Epithelial cell of prostate (primary cell): ENCODE measurements around the gene FMN2.
"Not testable (repeated sequence)": the region's sequence is repeated elsewhere in the genome, so short reads cannot be mapped to it uniquely, and the experiment has no call there.

ENCODE experiments used
- DNase-seq: peaks from one replicate; pipeline ENCODE4 v3.0.0-alpha.2; 2011; ENCODE audit warnings: low read depth, low spot score
- H3K27ac ChIP-seq: fragments of 450-650 bp; 2 replicates; pipeline ENCODE4 v1.5.1; 2017; ENCODE audit warnings: mild to moderate bottlenecking

Gene FMN2

GRCh38 chr1:240128366-240128765, 36.7 kb downstream of the FMN2 start:
- no peak for DNase-seq
- H3K27ac ChIP-seq, result no peak overlapping the region

DNA sequence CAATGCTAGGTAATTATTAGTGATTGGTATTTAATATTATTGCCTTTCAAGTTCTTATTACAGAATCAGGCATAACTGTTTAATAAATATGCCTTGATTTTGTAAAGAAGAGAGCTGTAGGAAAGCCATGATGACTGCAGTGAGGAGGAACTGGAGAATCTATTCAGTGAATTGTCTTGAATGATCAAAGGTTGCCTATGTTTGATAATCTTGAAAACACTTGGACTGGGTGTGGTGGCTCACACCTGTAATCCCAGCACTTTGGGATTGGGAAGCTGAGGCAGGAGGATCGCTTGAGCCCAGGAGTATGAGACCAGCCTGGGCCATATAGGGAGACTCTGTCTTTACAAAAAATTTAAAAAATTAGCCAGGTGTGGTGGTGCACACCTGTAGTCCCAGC, 42.4 kb downstream of the FMN2 start:
- DNase-seq, result no peak
- no peak overlapping the region for H3K27ac ChIP-seq

DNA sequence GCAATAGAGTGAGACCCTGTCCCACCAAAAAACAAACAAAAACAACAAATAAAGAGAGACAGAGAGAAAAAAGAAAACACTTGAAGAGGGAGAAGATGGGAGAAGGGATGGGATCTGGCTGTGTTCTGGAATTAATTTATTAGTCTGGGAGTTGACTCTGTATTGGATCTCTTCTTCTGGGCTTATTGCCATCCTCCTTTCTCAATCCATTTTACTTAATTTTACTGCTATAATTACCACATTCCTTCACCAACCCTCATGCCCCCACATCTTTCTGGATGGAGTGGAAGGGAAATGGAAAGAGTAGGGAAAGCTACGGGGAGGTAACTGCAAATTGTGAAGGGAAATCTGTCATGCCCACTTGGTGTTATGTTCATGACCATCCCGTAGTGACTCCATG, 42.9 kb downstream of the FMN2 start:
- no peak overlapping the region for H3K27ac ChIP-seq
- no peak for DNase-seq

GRCh38 chr1:240136402-240136801, 44.7 kb downstream of the FMN2 start:
- no peak for DNase-seq
- H3K27ac ChIP-seq, result no peak overlapping the region

DNA sequence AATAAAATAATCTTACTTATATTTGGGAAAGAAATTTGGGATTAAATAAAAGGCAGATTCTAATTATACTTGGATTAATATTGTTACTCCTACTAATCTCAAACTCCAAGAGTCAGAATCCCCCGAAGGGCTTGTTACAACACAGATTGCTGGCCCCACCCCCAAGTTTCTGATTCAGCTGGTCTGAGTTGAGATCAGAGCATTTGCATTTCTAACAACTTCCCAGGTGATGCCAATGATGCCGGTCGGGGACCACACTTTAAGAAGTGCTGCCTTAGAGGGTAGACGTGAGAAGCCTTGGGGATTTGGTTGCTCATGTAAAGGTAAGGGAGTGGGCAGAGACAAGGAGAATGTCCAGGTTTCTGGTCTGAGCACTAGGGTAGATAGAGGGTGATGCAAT, 47.2 kb downstream of the FMN2 start:
- H3K27ac ChIP-seq, result no peak overlapping the region
- DNase-seq, result no peak

DNA sequence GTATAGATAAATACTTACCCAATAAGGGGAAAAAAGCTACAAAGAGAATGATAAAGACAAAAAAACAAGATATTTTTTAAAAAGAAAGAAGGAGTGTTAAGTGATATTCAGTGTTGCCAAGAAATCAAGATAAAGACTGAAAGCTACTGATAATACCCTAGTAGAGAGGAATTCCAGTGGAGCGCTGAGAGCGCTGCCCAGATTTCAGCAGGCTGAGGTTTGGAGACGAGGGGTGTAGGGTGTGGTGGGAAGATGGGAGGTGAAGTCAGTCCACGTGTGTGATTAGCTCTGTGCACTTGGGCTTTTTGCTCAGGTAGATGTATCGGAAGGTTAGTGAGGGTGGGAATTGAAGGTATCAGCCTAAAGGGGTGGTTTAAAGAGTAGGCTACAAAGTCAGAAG, 47.8 kb downstream of the FMN2 start:
- H3K27ac ChIP-seq, result no peak overlapping the region
- no peak for DNase-seq

DNA sequence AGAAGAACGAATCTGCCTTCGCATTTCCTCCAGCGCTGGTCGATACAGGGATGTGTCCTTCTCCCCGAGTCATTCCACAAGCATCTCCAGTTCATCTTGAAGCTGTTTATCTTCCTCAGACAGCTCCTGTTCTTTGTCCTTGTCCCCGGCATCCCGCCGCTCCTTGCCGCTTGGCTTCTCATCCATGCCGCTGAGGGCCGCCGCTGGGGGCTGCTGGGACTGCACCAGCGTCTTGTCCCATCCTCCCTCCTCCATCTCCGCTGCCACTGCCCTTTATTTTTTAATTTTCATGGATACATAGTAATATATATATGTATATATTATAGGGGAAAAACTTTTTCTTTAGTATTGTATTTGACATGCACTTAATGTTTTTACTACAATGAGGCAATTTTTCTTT, 53.4 kb downstream of the FMN2 start:
- H3K27ac ChIP-seq, result no peak overlapping the region
- DNase-seq, result no peak

- no peak overlapping the region for H3K27ac ChIP-seq
- DNase-seq, result no peak
Observed at GRCh38 chr1:240148333-240148732, 56.6 kb downstream of the FMN2 start.

DNA sequence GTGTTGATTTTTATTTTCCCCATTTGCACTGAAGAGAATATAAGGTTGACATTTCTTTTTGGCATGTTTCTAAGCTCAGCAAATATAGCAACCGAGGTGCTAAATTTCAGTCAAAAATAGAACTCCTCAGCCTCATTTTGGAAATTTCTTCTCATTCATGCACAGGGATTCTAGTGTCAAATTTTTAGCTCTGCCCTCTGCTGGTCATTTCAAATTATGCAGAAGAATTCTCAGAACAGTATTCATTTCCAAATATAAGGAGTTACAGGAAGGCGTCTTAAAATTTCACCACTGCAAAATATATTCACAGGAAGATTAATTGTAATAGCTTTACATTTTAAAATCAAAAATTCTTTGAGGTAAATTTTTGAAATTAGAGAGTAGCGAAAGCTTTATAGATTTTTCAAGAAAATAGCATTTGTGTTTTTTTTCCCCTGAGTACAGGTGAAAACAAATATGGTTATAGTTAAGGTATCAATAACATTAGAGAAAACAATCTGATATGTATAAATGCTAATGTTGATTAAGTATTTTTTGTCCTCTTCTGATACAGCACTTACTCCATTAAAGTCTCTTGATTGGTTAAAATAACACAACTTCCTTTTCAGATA, 57.9 kb downstream of the FMN2 start:
- no peak overlapping the region for H3K27ac ChIP-seq
- no peak for DNase-seq

- no peak for DNase-seq
- H3K27ac ChIP-seq, result no peak overlapping the region
Observed at GRCh38 chr1:240151136-240151735, 59.6 kb downstream of the FMN2 start.

GRCh38 chr1:240152611-240153297, 61.1 kb downstream of the FMN2 start:
- H3K27ac ChIP-seq, result no peak overlapping the region
- no peak for DNase-seq

DNA sequence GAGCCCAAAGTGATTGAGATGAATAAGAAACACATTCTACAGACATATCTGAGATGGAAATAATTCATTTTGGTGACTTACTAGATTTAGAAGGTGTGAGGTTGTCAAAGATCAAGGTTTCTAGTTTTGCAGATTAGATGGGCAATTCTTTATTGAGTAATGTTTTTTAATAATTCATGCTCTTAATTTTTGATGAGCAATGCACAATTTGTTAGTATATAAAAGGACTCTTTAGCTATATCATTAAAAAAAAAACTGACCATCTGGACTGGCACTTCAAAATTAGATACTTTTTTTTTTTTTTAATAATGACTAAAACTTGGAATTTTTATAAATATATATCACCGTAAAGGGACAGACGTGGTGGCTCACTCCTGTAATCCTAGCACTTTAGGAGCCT, 63.9 kb downstream of the FMN2 start:
- H3K27ac ChIP-seq, result no peak overlapping the region
- no peak for DNase-seq

DNA sequence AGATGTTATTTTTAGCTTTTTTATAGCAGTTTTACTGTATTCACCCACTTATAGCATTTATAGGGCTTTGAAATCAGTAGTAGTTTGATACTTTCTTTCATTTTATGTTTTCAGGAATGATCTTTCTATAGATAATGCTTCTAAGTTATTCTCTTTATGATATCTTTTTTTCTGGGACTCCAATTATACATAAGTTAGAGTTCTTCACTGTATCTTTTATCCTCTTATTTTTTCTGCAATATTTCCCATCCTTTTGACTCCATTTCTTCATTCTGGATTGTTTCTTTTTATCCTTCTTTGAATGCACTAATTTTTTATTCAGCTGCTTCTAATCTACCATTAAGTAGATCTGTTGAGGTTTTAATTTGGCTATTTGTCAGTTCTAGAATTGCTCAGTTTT, 73.1 kb downstream of the FMN2 start:
- no peak overlapping the region for H3K27ac ChIP-seq
- no peak for DNase-seq

DNA sequence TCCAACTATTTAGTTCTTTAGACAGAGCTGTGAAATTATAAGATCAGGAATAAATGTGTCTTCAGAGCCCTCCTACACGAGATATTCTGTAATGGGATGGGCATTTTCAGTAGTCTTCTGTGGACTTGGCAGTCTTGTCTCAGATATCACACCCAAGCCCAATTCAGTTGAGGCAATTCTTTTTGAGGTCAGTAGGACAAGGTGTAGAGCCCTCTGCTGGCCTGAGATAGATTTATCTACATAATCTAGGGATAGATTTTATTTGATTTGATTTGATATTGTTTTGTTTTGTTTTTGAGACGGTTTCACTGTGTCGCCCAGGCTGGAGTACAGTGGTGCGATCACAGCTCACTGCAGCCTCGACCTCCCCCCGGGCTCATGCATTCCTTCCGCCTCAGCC, 77.5 kb downstream of the FMN2 start:
- no peak overlapping the region for H3K27ac ChIP-seq
- DNase-seq, result no peak

DNA sequence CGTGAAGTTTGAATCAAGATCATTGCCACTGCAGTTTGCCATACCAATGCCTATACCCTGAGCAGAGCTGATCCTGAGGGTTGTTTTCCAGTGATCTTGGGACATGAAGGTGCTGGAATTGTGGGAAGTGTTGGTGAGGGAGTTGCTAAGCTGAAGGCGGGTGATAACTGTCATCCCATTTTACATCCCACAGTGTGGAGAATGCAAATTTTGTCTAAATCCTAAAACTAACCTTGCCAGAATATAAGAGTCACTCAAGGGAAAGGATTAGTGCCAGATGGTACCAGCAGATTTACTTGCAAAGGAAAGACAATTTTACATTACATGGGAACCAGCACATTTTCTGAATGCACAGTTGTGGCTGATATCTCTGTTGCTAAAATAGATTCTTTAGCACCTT, 78.6 kb downstream of the FMN2 start:
- no peak for DNase-seq
- H3K27ac ChIP-seq, result no peak overlapping the region

GRCh38 chr1:240170806-240171205, 79.1 kb downstream of the FMN2 start:
- no peak overlapping the region for H3K27ac ChIP-seq
- no peak for DNase-seq

- no peak for DNase-seq
- no peak overlapping the region for H3K27ac ChIP-seq
Observed at GRCh38 chr1:240171907-240172306, 80.2 kb downstream of the FMN2 start.

DNA sequence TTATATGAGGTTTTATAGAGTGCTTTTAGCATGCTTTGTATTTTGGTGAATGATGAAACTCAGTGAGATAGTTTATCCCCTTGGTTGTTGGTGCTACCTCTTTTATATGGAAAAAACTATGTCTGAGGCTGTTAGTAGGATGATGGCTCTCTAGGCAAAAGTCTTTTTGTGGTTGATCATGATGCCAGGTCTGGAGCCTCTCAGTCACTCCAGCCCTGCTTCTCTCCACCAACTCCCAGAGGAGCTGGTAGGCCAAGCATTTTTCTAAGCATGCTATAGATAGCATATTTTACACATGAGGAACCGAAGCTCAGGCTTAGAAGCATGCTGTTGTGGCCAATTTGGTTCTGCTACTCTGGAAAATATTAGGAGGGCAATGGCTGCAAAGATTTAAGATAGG, 82.2 kb downstream of the FMN2 start:
- DNase-seq, result no peak

DNA sequence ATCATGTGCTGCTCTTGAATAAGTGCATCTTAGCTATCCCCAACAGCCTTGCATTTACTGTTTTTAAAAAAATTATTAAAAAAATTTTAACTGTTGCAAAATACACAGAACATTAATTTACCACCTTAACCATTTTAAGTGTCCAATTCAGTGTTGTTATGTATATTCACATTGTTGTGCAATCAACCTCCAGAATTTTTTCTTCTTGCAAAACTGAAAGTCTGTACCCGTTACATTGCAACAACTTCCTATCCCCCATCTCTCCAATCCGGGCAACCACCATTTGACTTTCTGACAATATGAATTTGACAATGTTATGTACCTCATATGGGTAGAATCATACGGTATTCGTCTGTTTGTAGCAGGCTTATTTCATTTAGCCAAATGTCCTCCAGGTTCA, 83.1 kb downstream of the FMN2 start:
- DNase-seq, result no peak
- H3K27ac ChIP-seq, result no peak overlapping the region

More for the DNA sequence above, 82.2 kb downstream of the FMN2 start:
- H3K27ac ChIP-seq, result no peak overlapping the region

DNA sequence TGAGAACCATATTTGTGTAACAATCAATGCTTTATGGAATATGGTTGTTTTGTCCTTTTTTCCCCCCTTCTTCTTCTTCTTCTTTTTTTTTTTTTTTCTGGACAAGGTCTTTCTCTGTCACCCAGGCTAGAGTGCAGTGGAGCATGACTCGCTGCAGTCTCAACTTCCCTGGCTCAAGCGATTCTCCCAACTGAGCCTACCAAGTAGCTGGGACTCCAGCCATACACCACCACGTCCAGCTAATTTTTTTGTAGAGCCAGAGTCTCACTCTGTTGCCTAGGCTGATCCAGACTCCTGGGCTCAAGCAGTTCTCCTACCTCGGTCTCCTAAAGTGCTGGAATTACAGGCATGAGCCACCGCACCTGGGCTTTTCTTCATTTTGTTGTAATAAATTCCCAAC, 86.7 kb downstream of the FMN2 start:
- DNase-seq, result no peak
- no peak overlapping the region for H3K27ac ChIP-seq

GRCh38 chr1:240184682-240185081, 93.0 kb downstream of the FMN2 start:
- not testable (repeated sequence) for DNase-seq, H3K27ac ChIP-seq

DNA sequence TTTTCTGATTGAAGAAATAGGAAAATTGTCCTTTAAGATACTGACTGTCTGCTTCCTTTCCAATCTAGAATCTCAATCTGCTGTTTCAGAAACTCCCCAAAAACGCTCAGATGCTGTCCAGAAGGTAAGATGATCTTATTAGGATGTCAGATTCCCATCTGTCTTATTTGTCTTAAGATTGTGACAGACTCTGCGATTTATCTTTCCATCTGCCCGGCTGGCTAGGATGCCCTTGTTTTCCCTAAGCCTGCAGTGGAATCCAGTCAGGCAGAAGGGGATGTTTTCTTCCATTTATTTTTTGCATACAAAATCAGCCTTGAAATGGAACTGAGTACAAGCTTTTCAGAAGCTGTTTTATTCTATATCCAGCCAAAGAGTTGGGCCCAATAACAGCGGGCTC, 96.5 kb downstream of the FMN2 start:
- no peak for DNase-seq
- no peak overlapping the region for H3K27ac ChIP-seq
